PFSK-1 (cell line): ENCODE data around the gene SLC16A14.

ENCODE experiments used
- FOXP2 ChIP-seq: optimal IDR thresholded peaks from 2 replicates; pipeline ENCODE3; 2011; ENCODE audit warnings: borderline replicate concordance, control low read depth, inconsistent platforms; ENCODE audit not compliant: insufficient read depth; ENCODE audit errors: extremely low read length, extremely low read depth
- POLR2AphosphoS5 ChIP-seq: IDR thresholded peaks from 2 replicates; pipeline ENCODE4 v1.6.1; 2012; ENCODE audit warnings: low read depth, mild to moderate bottlenecking, control low read depth, low read length, moderate library complexity
- SIN3A ChIP-seq: IDR thresholded peaks from 2 replicates; pipeline ENCODE4 v1.6.1; 2012; ENCODE audit warnings: mild to moderate bottlenecking, low read length, moderate library complexity, borderline replicate concordance; ENCODE audit not compliant: insufficient read depth
- TAF1 ChIP-seq: IDR thresholded peaks from 2 replicates; pipeline ENCODE4 v1.6.1; 2012; ENCODE audit warnings: low read length, control low read depth, borderline replicate concordance; ENCODE audit not compliant: insufficient read depth
- TF ChIP-seq, protein P1 (sequence below), 2 experiments: IDR thresholded peaks; 2 replicates each; pipeline versions ENCODE4 v1.6.1 to v1.8.0; 2011 to 2012; ENCODE audit warnings: low read depth in 2 of 2, low read length in 2 of 2, control low read depth in 1 of 2, inconsistent platforms in 1 of 2, mild to moderate bottlenecking in 1 of 2, moderate library complexity in 1 of 2; ENCODE audit not compliant: insufficient read depth in 1 of 2

SLC16A14 gene

GRCh38 chr2:230007931-230008707 lies 60.6 kb downstream of the SLC16A14 start:
- TF ChIP-seq FOXP2: no peak
- no peak for TF ChIP-seq POLR2AphosphoS5
- TF ChIP-seq SIN3A: no peak
- TF ChIP-seq, protein P1, sequence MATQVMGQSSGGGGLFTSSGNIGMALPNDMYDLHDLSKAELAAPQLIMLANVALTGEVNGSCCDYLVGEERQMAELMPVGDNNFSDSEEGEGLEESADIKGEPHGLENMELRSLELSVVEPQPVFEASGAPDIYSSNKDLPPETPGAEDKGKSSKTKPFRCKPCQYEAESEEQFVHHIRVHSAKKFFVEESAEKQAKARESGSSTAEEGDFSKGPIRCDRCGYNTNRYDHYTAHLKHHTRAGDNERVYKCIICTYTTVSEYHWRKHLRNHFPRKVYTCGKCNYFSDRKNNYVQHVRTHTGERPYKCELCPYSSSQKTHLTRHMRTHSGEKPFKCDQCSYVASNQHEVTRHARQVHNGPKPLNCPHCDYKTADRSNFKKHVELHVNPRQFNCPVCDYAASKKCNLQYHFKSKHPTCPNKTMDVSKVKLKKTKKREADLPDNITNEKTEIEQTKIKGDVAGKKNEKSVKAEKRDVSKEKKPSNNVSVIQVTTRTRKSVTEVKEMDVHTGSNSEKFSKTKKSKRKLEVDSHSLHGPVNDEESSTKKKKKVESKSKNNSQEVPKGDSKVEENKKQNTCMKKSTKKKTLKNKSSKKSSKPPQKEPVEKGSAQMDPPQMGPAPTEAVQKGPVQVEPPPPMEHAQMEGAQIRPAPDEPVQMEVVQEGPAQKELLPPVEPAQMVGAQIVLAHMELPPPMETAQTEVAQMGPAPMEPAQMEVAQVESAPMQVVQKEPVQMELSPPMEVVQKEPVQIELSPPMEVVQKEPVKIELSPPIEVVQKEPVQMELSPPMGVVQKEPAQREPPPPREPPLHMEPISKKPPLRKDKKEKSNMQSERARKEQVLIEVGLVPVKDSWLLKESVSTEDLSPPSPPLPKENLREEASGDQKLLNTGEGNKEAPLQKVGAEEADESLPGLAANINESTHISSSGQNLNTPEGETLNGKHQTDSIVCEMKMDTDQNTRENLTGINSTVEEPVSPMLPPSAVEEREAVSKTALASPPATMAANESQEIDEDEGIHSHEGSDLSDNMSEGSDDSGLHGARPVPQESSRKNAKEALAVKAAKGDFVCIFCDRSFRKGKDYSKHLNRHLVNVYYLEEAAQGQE (IDR thresholded peaks at IDR 0.05; ENCODE audit: insufficient read depth in 1 of 2, low read depth in 2 of 2, low read length in 2 of 2): no peak
- TF ChIP-seq TAF1: no peak

GRCh38 chr2:230000118-230000841 lies 68.4 kb downstream of the SLC16A14 start:
- TF ChIP-seq POLR2AphosphoS5: no peak
- no peak for TF ChIP-seq FOXP2
- TF ChIP-seq SIN3A: no peak
- no peak for TF ChIP-seq TAF1
- TF ChIP-seq, protein P1 (IDR thresholded peaks at IDR 0.05; ENCODE audit: insufficient read depth in 1 of 2, low read depth in 2 of 2, low read length in 2 of 2): no peak

GRCh38 chr2:229997565-229997964 lies 71.2 kb downstream of the SLC16A14 start:
- no peak for TF ChIP-seq FOXP2
- TF ChIP-seq SIN3A: no peak
- no peak for TF ChIP-seq TAF1
- no peak for TF ChIP-seq POLR2AphosphoS5
- TF ChIP-seq, protein P1 (IDR thresholded peaks at IDR 0.05; ENCODE audit: insufficient read depth in 1 of 2, low read depth in 2 of 2, low read length in 2 of 2): no peak

- TF ChIP-seq FOXP2 (no peak), POLR2AphosphoS5 (no peak), SIN3A (no peak), TAF1 (no peak)
- TF ChIP-seq, protein P1 (IDR thresholded peaks at IDR 0.05; ENCODE audit: insufficient read depth in 1 of 2, low read depth in 2 of 2, low read length in 2 of 2): no peak
These were observed 72.4 kb downstream of the SLC16A14 start for GRCh38 chr2:229996320-229996719.
